Activated naive CD8-positive, alpha-beta T cell treated with anti-CD3 and anti-CD28 coated beads for 36 hours (primary cell): ENCODE results near the gene ZNF609. TPM values are rescaled to one million over a fixed set of nuclear protein-coding genes. Genes with fewer than 3 reads are reported as not detected.
"Not testable (repeated sequence)": the region's sequence is repeated elsewhere in the genome, so short reads cannot be mapped to it uniquely, and the experiment has no call there.

Source experiments
- DNase-seq: peaks from one replicate; pipeline ENCODE4 v3.0.0; 2021
- H3K27ac Mint-ChIP-seq: one replicate; pipeline ENCODE4 v1.8.0; 2022; ENCODE audit warnings: mild to moderate bottlenecking, moderate library complexity, mixed read lengths
- H3K27me3 Mint-ChIP-seq: one replicate; pipeline ENCODE4 v1.8.0; 2022; ENCODE audit warnings: mild to moderate bottlenecking, mixed read lengths
- H3K36me3 Mint-ChIP-seq: one replicate; pipeline ENCODE4 v1.8.0; 2021; ENCODE audit warnings: mild to moderate bottlenecking, mixed read lengths
- H3K4me1 Mint-ChIP-seq: one replicate; pipeline ENCODE4 v1.8.0; 2021; ENCODE audit warnings: mixed read lengths
- H3K4me3 Mint-ChIP-seq: one replicate; pipeline ENCODE4 v1.8.0; 2022; ENCODE audit warnings: mild to moderate bottlenecking, moderate library complexity, mixed read lengths
- H3K9me3 Mint-ChIP-seq: one replicate; pipeline ENCODE4 v1.8.0; 2022; ENCODE audit warnings: mixed read lengths
- total RNA-seq, 2 experiments: library from RNA; stranded (reverse); gene quantifications; one replicate each; pipeline ENCODE4 v1.2.3, GENCODE V29; 2021

ZNF609 gene
- total RNA-seq, 2 experiments from 2014 or later, result 32.4 to 35.3 TPM

GRCh38 chr15:64618138-64618537 lies 157.8 kb downstream of the ZNF609 start:
- H3K27ac Mint-ChIP-seq, result no peak overlapping the region
- peaks cover 13% of the 10 kb centered on the region for H3K36me3 Mint-ChIP-seq
- no peaks in the 10 kb centered on the region for H3K9me3 Mint-ChIP-seq
- no peaks in the 10 kb centered on the region for H3K27me3 Mint-ChIP-seq
- peaks cover 68% of the 10 kb centered on the region for H3K4me1 Mint-ChIP-seq
- no peak for DNase-seq
- no peak overlapping the region for H3K4me3 Mint-ChIP-seq

- Mint-ChIP-seq H3K27me3 (no peaks in the 10 kb centered on the region), H3K4me1 (peaks cover 72% of the 10 kb centered on the region), H3K4me3 (no peak overlapping the region), H3K27ac (no peak overlapping the region), H3K36me3 (peaks cover 15% of the 10 kb centered on the region), H3K9me3 (no peaks in the 10 kb centered on the region)
- DNase-seq, result no peak
These were observed 158.2 kb downstream of the ZNF609 start for GRCh38 chr15:64618540-64618939.

- H3K9me3 Mint-ChIP-seq, result no peaks in the 10 kb centered on the region
- no peak for DNase-seq
- peak overlapping the region; percentile 49 for H3K27ac Mint-ChIP-seq
- H3K4me1 Mint-ChIP-seq, result peaks cover 85% of the 10 kb centered on the region
- H3K27me3 Mint-ChIP-seq, result no peaks in the 10 kb centered on the region
- H3K36me3 Mint-ChIP-seq, result peaks cover 21% of the 10 kb centered on the region
- H3K4me3 Mint-ChIP-seq, result peak overlapping the region; percentile 0
These were observed 159.8 kb downstream of the ZNF609 start for GRCh38 chr15:64619880-64620839.

- no peak for DNase-seq
- Mint-ChIP-seq H3K4me1 (peaks cover 82% of the 10 kb centered on the region), H3K27ac (peak overlapping the region; percentile 49), H3K4me3 (no peak overlapping the region), H3K9me3 (no peaks in the 10 kb centered on the region), H3K36me3 (peaks cover 14% of the 10 kb centered on the region), H3K27me3 (no peaks in the 10 kb centered on the region)
These were observed 160.7 kb downstream of the ZNF609 start for GRCh38 chr15:64621056-64621455.

- Mint-ChIP-seq H3K4me3 (peak overlapping the region; percentile 56), H3K9me3 (no peaks in the 10 kb centered on the region), H3K27ac (peak overlapping the region; percentile 95), H3K36me3 (peaks cover 18% of the 10 kb centered on the region), H3K27me3 (no peaks in the 10 kb centered on the region), H3K4me1 (peaks cover 91% of the 10 kb centered on the region)
- peak; percentile 36 for DNase-seq
These were observed 162.3 kb downstream of the ZNF609 start for GRCh38 chr15:64622410-64623260.

GRCh38 chr15:64623347-64623996 lies 163.1 kb downstream of the ZNF609 start:
- peak; percentile 45 for DNase-seq
- Mint-ChIP-seq H3K36me3 (peaks cover 21% of the 10 kb centered on the region), H3K4me3 (peak overlapping the region; percentile 47), H3K27me3 (no peaks in the 10 kb centered on the region), H3K27ac (peak overlapping the region; percentile 95), H3K9me3 (no peaks in the 10 kb centered on the region), H3K4me1 (peaks cover 85% of the 10 kb centered on the region)

- Mint-ChIP-seq H3K27me3 (no peaks in the 10 kb centered on the region), H3K36me3 (peaks cover 25% of the 10 kb centered on the region), H3K9me3 (no peaks in the 10 kb centered on the region), H3K4me1 (peaks cover 82% of the 10 kb centered on the region), H3K4me3 (peak overlapping the region; percentile 15), H3K27ac (peak overlapping the region; percentile 95)
- no peak for DNase-seq
These were observed 163.9 kb downstream of the ZNF609 start for GRCh38 chr15:64624242-64624641.

GRCh38 chr15:64629063-64629462 lies 168.7 kb downstream of the ZNF609 start:
- H3K4me1 Mint-ChIP-seq, result peaks cover 62% of the 10 kb centered on the region
- H3K4me3 Mint-ChIP-seq, result no peak overlapping the region
- H3K9me3 Mint-ChIP-seq, result no peaks in the 10 kb centered on the region
- H3K27ac Mint-ChIP-seq, result peak overlapping the region; percentile 21
- no peaks in the 10 kb centered on the region for H3K27me3 Mint-ChIP-seq
- no peak for DNase-seq
- peaks cover 38% of the 10 kb centered on the region for H3K36me3 Mint-ChIP-seq

GRCh38 chr15:64630396-64631107 lies 170.2 kb downstream of the ZNF609 start:
- H3K4me3 Mint-ChIP-seq, result no peak overlapping the region
- H3K36me3 Mint-ChIP-seq, result peaks cover 34% of the 10 kb centered on the region
- no peaks in the 10 kb centered on the region for H3K9me3 Mint-ChIP-seq
- DNase-seq, result no peak
- peaks cover 62% of the 10 kb centered on the region for H3K4me1 Mint-ChIP-seq
- H3K27ac Mint-ChIP-seq, result peak overlapping the region; percentile 25
- H3K27me3 Mint-ChIP-seq, result no peaks in the 10 kb centered on the region

- not testable (repeated sequence) for H3K4me3 Mint-ChIP-seq, DNase-seq, H3K27me3 Mint-ChIP-seq, H3K27ac Mint-ChIP-seq, H3K9me3 Mint-ChIP-seq
- Mint-ChIP-seq H3K36me3 (peaks cover 42% of the 10 kb centered on the region), H3K4me1 (peaks cover 64% of the 10 kb centered on the region)
These were observed 172.3 kb downstream of the ZNF609 start for GRCh38 chr15:64632639-64633038.

GRCh38 chr15:64633332-64633731 lies 173.0 kb downstream of the ZNF609 start:
- H3K27ac Mint-ChIP-seq, result peak overlapping the region; percentile 71
- H3K9me3 Mint-ChIP-seq, result peaks cover 8% of the 10 kb centered on the region
- no peak for DNase-seq
- H3K4me3 Mint-ChIP-seq, result no peak overlapping the region
- peaks cover 61% of the 10 kb centered on the region for H3K4me1 Mint-ChIP-seq
- no peaks in the 10 kb centered on the region for H3K27me3 Mint-ChIP-seq
- H3K36me3 Mint-ChIP-seq, result peaks cover 44% of the 10 kb centered on the region

GRCh38 chr15:64634027-64634426 lies 173.6 kb downstream of the ZNF609 start:
- H3K9me3 Mint-ChIP-seq, result peaks cover 8% of the 10 kb centered on the region
- H3K27ac Mint-ChIP-seq, result peak overlapping the region; percentile 77
- peaks cover 58% of the 10 kb centered on the region for H3K4me1 Mint-ChIP-seq
- DNase-seq, result peak; percentile 68
- H3K27me3 Mint-ChIP-seq, result no peaks in the 10 kb centered on the region
- peaks cover 42% of the 10 kb centered on the region for H3K36me3 Mint-ChIP-seq
- H3K4me3 Mint-ChIP-seq, result peak overlapping the region; percentile 48

GRCh38 chr15:64634576-64635498 lies 174.5 kb downstream of the ZNF609 start:
- DNase-seq, result peak; percentile 56
- Mint-ChIP-seq H3K4me3 (peak overlapping the region; percentile 48), H3K4me1 (peaks cover 58% of the 10 kb centered on the region), H3K27ac (peak overlapping the region; percentile 77), H3K27me3 (no peaks in the 10 kb centered on the region), H3K36me3 (peaks cover 45% of the 10 kb centered on the region), H3K9me3 (peaks cover 8% of the 10 kb centered on the region)
